Loucy (cell line): Measurements from ENCODE around the gene ENTPD1.

Experiments
- H2AFZ ChIP-seq: fragments of 200-600 bp; sonication (generic); 2 replicates; pipeline ENCODE4 v1.6.0; 2016; ENCODE audit warnings: antibody characterized with exemption, mild to moderate bottlenecking, low read length, moderate library complexity
- H3F3A ChIP-seq: fragments of 200-600 bp; 2 replicates; pipeline ENCODE4 v1.6.0; 2016; ENCODE audit warnings: antibody characterized with exemption, low read depth, mild to moderate bottlenecking
- H3K27me3 ChIP-seq: fragments of 200-600 bp; sonication (generic); 2 replicates; pipeline ENCODE4 v1.6.1; 2014; ENCODE audit warnings: low read length, mild to moderate bottlenecking; ENCODE audit not compliant: insufficient read depth, poor library complexity, severe bottlenecking
- H3K36me3 ChIP-seq: fragments of 200-600 bp; sonication (generic); 2 replicates; pipeline ENCODE4 v1.6.1; 2016; ENCODE audit warnings: low read length; ENCODE audit not compliant: insufficient read depth
- H3K4me1 ChIP-seq: fragments of 200-600 bp; sonication (generic); 2 replicates; pipeline ENCODE4 v1.5.1; 2014; ENCODE audit warnings: low read length, mild to moderate bottlenecking; ENCODE audit not compliant: insufficient read depth, poor library complexity, severe bottlenecking
- H3K4me2 ChIP-seq: fragments of 200-600 bp; sonication (generic); 2 replicates; pipeline ENCODE4 v1.6.0; 2014; ENCODE audit warnings: antibody characterized with exemption, low read length, low read depth, mild to moderate bottlenecking; ENCODE audit not compliant: poor library complexity, severe bottlenecking
- H3K4me3 ChIP-seq: fragments of 200-600 bp; sonication (generic); 2 replicates; pipeline ENCODE4 v1.5.1; 2014; ENCODE audit warnings: low read length, mild to moderate bottlenecking, mixed read lengths; ENCODE audit not compliant: poor library complexity, severe bottlenecking
- H3K79me2 ChIP-seq: fragments of 200-600 bp; sonication (generic); 2 replicates; pipeline ENCODE4 v1.6.1; 2014; ENCODE audit warnings: low read length; ENCODE audit not compliant: insufficient read depth
- H3K9ac ChIP-seq: fragments of 200-600 bp; sonication (generic); 2 replicates; pipeline ENCODE4 v1.6.0; 2014; ENCODE audit warnings: mild to moderate bottlenecking, low read depth, low read length, moderate library complexity; ENCODE audit not compliant: poor library complexity, severe bottlenecking
- H3K9me2 ChIP-seq: fragments of 200-600 bp; sonication (generic); replicated peaks from 2 replicates; pipeline ENCODE4 v1.6.1; 2016; ENCODE audit warnings: low read depth, low read length, mixed read lengths
- H3K9me3 ChIP-seq: fragments of 200-600 bp; sonication (generic); 2 replicates; pipeline ENCODE4 v1.6.1; 2014; ENCODE audit warnings: mild to moderate bottlenecking, antibody characterized with exemption, low read length, low read depth; ENCODE audit not compliant: insufficient read depth
- H4K20me1 ChIP-seq: fragments of 200-600 bp; sonication (generic); 2 replicates; pipeline ENCODE4 v1.6.0; 2014; ENCODE audit warnings: antibody characterized with exemption, low read length, mild to moderate bottlenecking; ENCODE audit not compliant: insufficient read depth, poor library complexity, severe bottlenecking
- EZH2phosphoT487 ChIP-seq: fragments of 200-600 bp; IDR thresholded peaks from 2 replicates; pipeline ENCODE4 v1.6.1; 2018; ENCODE audit warnings: antibody characterized with exemption, mild to moderate bottlenecking, moderate library complexity, borderline replicate concordance
- TF ChIP-seq, protein P1 (sequence below): fragments of 200-600 bp; sonication (generic); conservative IDR thresholded peaks from 2 replicates; pipeline ENCODE4 v1.5.1; 2014; ENCODE audit warnings: mild to moderate bottlenecking, antibody characterized with exemption, low read length

The ENTPD1 gene

DNA sequence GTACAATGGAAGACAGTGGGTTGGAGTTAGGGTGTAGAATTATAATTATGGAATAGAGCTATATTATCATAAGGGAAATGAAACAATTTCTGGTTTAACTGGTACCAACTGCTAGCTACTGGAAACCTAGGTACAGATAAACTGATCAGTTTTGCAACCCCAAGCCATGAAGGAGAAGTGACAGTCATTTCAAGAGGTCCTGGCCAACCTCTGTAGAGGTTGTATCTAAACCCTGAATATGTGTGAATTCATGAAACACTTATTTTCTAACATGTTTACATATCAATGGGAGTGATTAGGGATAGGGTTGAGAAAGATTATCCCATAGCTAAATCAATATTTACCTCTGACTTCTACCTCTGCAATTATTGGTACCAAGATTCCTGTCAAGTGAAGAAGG is 121.9 kb downstream of the ENTPD1 start:
- H2AFZ ChIP-seq, result no peak overlapping the region
- TF ChIP-seq, protein P1, sequence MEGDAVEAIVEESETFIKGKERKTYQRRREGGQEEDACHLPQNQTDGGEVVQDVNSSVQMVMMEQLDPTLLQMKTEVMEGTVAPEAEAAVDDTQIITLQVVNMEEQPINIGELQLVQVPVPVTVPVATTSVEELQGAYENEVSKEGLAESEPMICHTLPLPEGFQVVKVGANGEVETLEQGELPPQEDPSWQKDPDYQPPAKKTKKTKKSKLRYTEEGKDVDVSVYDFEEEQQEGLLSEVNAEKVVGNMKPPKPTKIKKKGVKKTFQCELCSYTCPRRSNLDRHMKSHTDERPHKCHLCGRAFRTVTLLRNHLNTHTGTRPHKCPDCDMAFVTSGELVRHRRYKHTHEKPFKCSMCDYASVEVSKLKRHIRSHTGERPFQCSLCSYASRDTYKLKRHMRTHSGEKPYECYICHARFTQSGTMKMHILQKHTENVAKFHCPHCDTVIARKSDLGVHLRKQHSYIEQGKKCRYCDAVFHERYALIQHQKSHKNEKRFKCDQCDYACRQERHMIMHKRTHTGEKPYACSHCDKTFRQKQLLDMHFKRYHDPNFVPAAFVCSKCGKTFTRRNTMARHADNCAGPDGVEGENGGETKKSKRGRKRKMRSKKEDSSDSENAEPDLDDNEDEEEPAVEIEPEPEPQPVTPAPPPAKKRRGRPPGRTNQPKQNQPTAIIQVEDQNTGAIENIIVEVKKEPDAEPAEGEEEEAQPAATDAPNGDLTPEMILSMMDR, result no peak
- no peak for TF ChIP-seq EZH2phosphoT487
- H3K36me3 ChIP-seq, result peaks cover 8% of the 10 kb centered on the region; the same call in 1 of the 2 replicates

GRCh38 chr10:95880704-95881103 is 124.7 kb downstream of the ENTPD1 start:
- Histone ChIP-seq H3K9me2 (no peaks in the 10 kb centered on the region), H3F3A (no peaks in the 10 kb centered on the region), H3K79me2 (no peaks in the 10 kb centered on the region), H3K4me3 (no peak overlapping the region), H2AFZ (no peak overlapping the region), H3K36me3 (no peaks in the 10 kb centered on the region), H3K9me3 (no peaks in the 10 kb centered on the region), H4K20me1 (no peaks in the 10 kb centered on the region), H3K27me3 (no peaks in the 10 kb centered on the region), H3K4me2 (no peak overlapping the region), H3K9ac (no peak overlapping the region), H3K4me1 (no peaks in the 10 kb centered on the region)
- TF ChIP-seq, protein P1, result no peak
- no peak for TF ChIP-seq EZH2phosphoT487

More for the DNA sequence above, 121.9 kb downstream of the ENTPD1 start:
- H4K20me1 ChIP-seq, result no peaks in the 10 kb centered on the region
- no peak overlapping the region for H3K9ac ChIP-seq
- H3K4me1 ChIP-seq, result no peaks in the 10 kb centered on the region
- no peaks in the 10 kb centered on the region for H3K9me2 ChIP-seq
- H3K9me3 ChIP-seq, result no peaks in the 10 kb centered on the region
- no peaks in the 10 kb centered on the region for H3F3A ChIP-seq
- H3K4me2 ChIP-seq, result no peak overlapping the region
- H3K79me2 ChIP-seq, result no peaks in the 10 kb centered on the region
- H3K4me3 ChIP-seq, result no peak overlapping the region
- no peaks in the 10 kb centered on the region for H3K27me3 ChIP-seq

DNA sequence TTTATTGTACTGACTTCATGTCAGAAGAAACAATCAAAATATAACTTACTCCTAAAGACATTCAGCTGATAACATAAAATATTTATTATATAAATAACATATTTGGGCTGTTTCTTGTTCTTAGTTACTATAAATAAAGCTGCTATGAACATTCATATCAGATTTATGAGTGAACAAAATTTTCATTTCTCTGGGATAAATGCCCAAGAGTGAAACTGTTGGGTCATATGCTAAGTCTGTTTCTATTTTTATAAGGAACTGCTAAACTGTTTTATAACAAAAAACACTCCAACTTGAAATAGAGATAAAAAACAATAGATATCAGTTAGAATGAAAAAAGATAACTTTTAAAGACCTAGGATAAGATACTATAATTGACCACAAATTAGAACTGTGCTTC is 125.4 kb downstream of the ENTPD1 start:
- TF ChIP-seq, protein P1, result no peak
- TF ChIP-seq EZH2phosphoT487, result no peak
- Histone ChIP-seq H3K9me3 (no peaks in the 10 kb centered on the region), H3K27me3 (no peaks in the 10 kb centered on the region), H3K4me2 (no peak overlapping the region), H3K4me1 (no peaks in the 10 kb centered on the region), H3K9ac (no peak overlapping the region), H3K79me2 (no peaks in the 10 kb centered on the region), H3K4me3 (no peak overlapping the region), H3K9me2 (no peaks in the 10 kb centered on the region), H2AFZ (no peak overlapping the region), H3F3A (no peaks in the 10 kb centered on the region), H4K20me1 (no peaks in the 10 kb centered on the region), H3K36me3 (no peaks in the 10 kb centered on the region)
